Measurements from ENCODE around the gene TMEM184C. TPM values are rescaled to one million over a fixed set of nuclear protein-coding genes. Genes with fewer than 3 reads are reported as not detected.

TMEM184C gene
- total RNA-seq, 2 experiments from 2014 or later, result 13.2 to 18.4 TPM

GRCh38 chr4:147644471-147644870 is 27.3 kb downstream of the TMEM184C start:
- Mint-ChIP-seq H3K4me1 (ENCODE audit: low read depth) (peaks cover 46% of the 10 kb centered on the region), H3K9me3 (peaks cover 2% of the 10 kb centered on the region), H3K36me3 (ENCODE audit: low read depth) (peaks cover 48% of the 10 kb centered on the region), H3K4me3 (no peak overlapping the region), H3K27ac (no peak overlapping the region), H3K27me3 (no peaks in the 10 kb centered on the region)
- no peak for TF ChIP-seq CTCF (IDR thresholded peaks at IDR 0.05)
- ATAC-seq (no peak), DNase-seq (no peak)
- intact Hi-C loops (cut with micrococcal nuclease), result no loop called here
- POLR2A ChIA-PET, result interaction anchor here (0.8 kb wide), 1 partner anchor 15 kb away, joined by 3 read pairs; no protein-coding TSS in a partner anchor
- CTCF ChIA-PET, result interaction anchor here (1.5 to 2.2 kb wide), 2 partner anchors 16 to 222 kb away, joined by 3 to 11 read pairs; no protein-coding TSS in a partner anchor

GRCh38 chr4:147645099-147645498 is 27.9 kb downstream of the TMEM184C start:
- Mint-ChIP-seq H3K36me3 (ENCODE audit: low read depth) (peaks cover 49% of the 10 kb centered on the region), H3K27me3 (no peaks in the 10 kb centered on the region), H3K4me3 (no peak overlapping the region), H3K27ac (no peak overlapping the region), H3K4me1 (ENCODE audit: low read depth) (peaks cover 46% of the 10 kb centered on the region), H3K9me3 (peaks cover 2% of the 10 kb centered on the region)
- intact Hi-C loops (cut with micrococcal nuclease), result no loop called here
- ATAC-seq (no peak), DNase-seq (no peak)
- ChIA-PET POLR2A (no interaction called here), CTCF (interaction anchor here (1.5 to 2.2 kb wide), 2 partner anchors 8 to 222 kb away, joined by 3 to 11 read pairs; no protein-coding TSS in a partner anchor)
- TF ChIP-seq CTCF (IDR thresholded peaks at IDR 0.05), result no peak

GRCh38 chr4:147648656-147649055 is 31.5 kb downstream of the TMEM184C start:
- DNase-seq (no peak), ATAC-seq (no peak)
- peaks cover 37% of the 10 kb centered on the region for H3K36me3 Mint-ChIP-seq (ENCODE audit: low read depth)
- intact Hi-C loops (cut with micrococcal nuclease), result no loop called here
- H3K9me3 Mint-ChIP-seq, result peaks cover 2% of the 10 kb centered on the region
- POLR2A ChIA-PET, result no interaction called here
- H3K27ac Mint-ChIP-seq, result no peak overlapping the region
- TF ChIP-seq CTCF (IDR thresholded peaks at IDR 0.05), result no peak
- peaks cover 48% of the 10 kb centered on the region for H3K4me1 Mint-ChIP-seq (ENCODE audit: low read depth)
- no peaks in the 10 kb centered on the region for H3K27me3 Mint-ChIP-seq
- CTCF ChIA-PET, result interaction anchor here (1.1 to 1.9 kb wide), 2 partner anchors 31 to 218 kb away, joined by 4 to 10 read pairs; partner anchors contain the start of gene TMEM184C
- no peak overlapping the region for H3K4me3 Mint-ChIP-seq

GRCh38 chr4:147651563-147651962 is 34.4 kb downstream of the TMEM184C start:
- peaks cover 36% of the 10 kb centered on the region for H3K4me1 Mint-ChIP-seq (ENCODE audit: low read depth)
- no peaks in the 10 kb centered on the region for H3K27me3 Mint-ChIP-seq
- intact Hi-C loops (cut with micrococcal nuclease), result no loop called here
- POLR2A ChIA-PET, result no interaction called here
- ATAC-seq (peak; percentile 58), DNase-seq (peak; percentile 14)
- H3K9me3 Mint-ChIP-seq, result peaks cover 2% of the 10 kb centered on the region
- no peak overlapping the region for H3K27ac Mint-ChIP-seq
- peaks cover 45% of the 10 kb centered on the region for H3K36me3 Mint-ChIP-seq (ENCODE audit: low read depth)
- CTCF ChIA-PET, result no interaction called here
- TF ChIP-seq CTCF (IDR thresholded peaks at IDR 0.05), result no peak
- H3K4me3 Mint-ChIP-seq, result no peak overlapping the region

GRCh38 chr4:147655639-147656038 is 38.4 kb downstream of the TMEM184C start:
- no peaks in the 10 kb centered on the region for H3K9me3 Mint-ChIP-seq
- H3K4me3 Mint-ChIP-seq, result no peak overlapping the region
- H3K27me3 Mint-ChIP-seq, result no peaks in the 10 kb centered on the region
- ATAC-seq, result no peak
- no peak overlapping the region for H3K27ac Mint-ChIP-seq
- intact Hi-C loops (cut with micrococcal nuclease), result no loop called here
- no peak for DNase-seq
- H3K36me3 Mint-ChIP-seq (ENCODE audit: low read depth), result peaks cover 32% of the 10 kb centered on the region
- TF ChIP-seq CTCF (IDR thresholded peaks at IDR 0.05), result no peak
- ChIA-PET POLR2A (no interaction called here), CTCF (no interaction called here)
- H3K4me1 Mint-ChIP-seq (ENCODE audit: low read depth), result peaks cover 8% of the 10 kb centered on the region
